PC-3 (cell line): ENCODE data around the gene UBE2E1. TPM values are rescaled to one million over a fixed set of nuclear protein-coding genes. Genes with fewer than 3 reads are reported as not detected.

Experiments used
- ATAC-seq: fragments of 200-7000 bp; cut with Tn5 transposase; 2 replicates; pipeline ENCODE4 v1.9.1; 2020; ENCODE audit warnings: mild to moderate bottlenecking, moderate library complexity
- BruUV-seq: library from RNA; stranded (reverse); fragments of 400-500 nt; replicated peaks from 2 replicates; lab custom pipeline; 2021; lab: Mats Ljungman, UMichigan
- CTCF ChIA-PET: fragments of 300-600 bp; sonication (Branson Sonifier 250); formaldehyde crosslinking; loops from one replicate; lab custom pipeline; 2022; ENCODE audit warnings: antibody characterized with exemption; lab: Charles Lee
- POLR2A ChIA-PET: fragments of 300-600 bp; sonication (Branson Sonifier 250); formaldehyde crosslinking; loops from one replicate; lab custom pipeline; 2022; ENCODE audit warnings: antibody characterized with exemption; ENCODE audit not compliant: unreplicated experiment; lab: Charles Lee
- DNase-seq: peaks from one replicate; pipeline ENCODE4 v3.0.0-alpha.2; 2015
- H2AFZ ChIP-seq: fragments of 300-600 bp; sonication (generic); 2 replicates; pipeline ENCODE4 v1.6.0; 2016; ENCODE audit warnings: antibody characterized with exemption, low read length
- H3F3A ChIP-seq: fragments of 300-600 bp; sonication (generic); one replicate; pipeline ENCODE4 v1.6.0; 2017; ENCODE audit warnings: antibody characterized with exemption, low read length, control low read depth, mild to moderate bottlenecking; ENCODE audit not compliant: unreplicated experiment
- H3K27ac ChIP-seq: fragments of 300-600 bp; sonication (generic); 2 replicates; pipeline ENCODE4 v1.5.1; 2016; ENCODE audit warnings: mild to moderate bottlenecking, low read length
- H3K27me3 ChIP-seq: fragments of 300-600 bp; sonication (generic); 2 replicates; pipeline ENCODE4 v1.6.1; 2016; ENCODE audit warnings: low read length, mixed read lengths
- H3K36me3 ChIP-seq: fragments of 300-600 bp; sonication (generic); 2 replicates; pipeline ENCODE4 v1.6.1; 2016; ENCODE audit warnings: low read depth, mixed run types, low read length, mixed read lengths
- H3K4me1 ChIP-seq: fragments of 300-600 bp; sonication (generic); 2 replicates; pipeline ENCODE4 v1.5.1; 2016; ENCODE audit warnings: low read length; ENCODE audit not compliant: insufficient read depth
- H3K4me2 ChIP-seq: fragments of 300-600 bp; sonication (generic); 2 replicates; pipeline ENCODE4 v1.6.0; 2016; ENCODE audit warnings: low read length
- H3K4me3 ChIP-seq: fragments of 300-600 bp; sonication (generic); 2 replicates; pipeline ENCODE4 v1.5.1; 2016; ENCODE audit warnings: mild to moderate bottlenecking, low read length, mixed read lengths
- H3K79me2 ChIP-seq: fragments of 300-600 bp; sonication (generic); 2 replicates; pipeline ENCODE4 v1.6.1; 2017; ENCODE audit warnings: low read length, mixed read lengths
- H3K9ac ChIP-seq: fragments of 300-600 bp; sonication (generic); 2 replicates; pipeline ENCODE4 v1.6.0; 2016; ENCODE audit warnings: mild to moderate bottlenecking, low read length
- H3K9me2 ChIP-seq: fragments of 300-600 bp; sonication (generic); replicated peaks from 2 replicates; pipeline ENCODE4 v1.6.1; 2016; ENCODE audit warnings: mixed run types, low read length, mixed read lengths
- H3K9me3 ChIP-seq: fragments of 300-600 bp; sonication (generic); 2 replicates; pipeline ENCODE4 v1.6.1; 2016; ENCODE audit warnings: low read length, mixed read lengths
- H4K20me1 ChIP-seq: fragments of 300-600 bp; sonication (generic); 2 replicates; pipeline ENCODE4 v1.6.1; 2016; ENCODE audit warnings: low read length, mixed read lengths
- CTCF ChIP-seq: fragments of 300-600 bp; sonication (generic); conservative IDR thresholded peaks from 2 replicates; pipeline ENCODE4 v1.5.1; 2017; ENCODE audit warnings: antibody characterized with exemption, low read depth, mild to moderate bottlenecking, low read length
- EZH2 ChIP-seq: fragments of 300-600 bp; sonication (generic); IDR thresholded peaks from one replicate; pipeline ENCODE4 v1.6.1; 2017; ENCODE audit warnings: antibody characterized with exemption, mild to moderate bottlenecking, low read length; ENCODE audit not compliant: unreplicated experiment
- EZH2phosphoT487 ChIP-seq: fragments of 300-600 bp; sonication (generic); IDR thresholded peaks from 2 replicates; pipeline ENCODE4 v1.6.1; 2018; ENCODE audit warnings: mild to moderate bottlenecking, antibody characterized with exemption, low read length, borderline replicate concordance
- intact Hi-C: fragments of 100-400 bp; cut with micrococcal nuclease; formaldehyde crosslinking; loops from 2 replicates; pipeline ENCODE4 v1.9.0; 2023
- total RNA-seq: library from RNA; depleted of rRNA; stranded (reverse); fragments of >200 nt; gene quantifications from 2 replicates; pipeline ENCODE4 v1.2.3, GENCODE V29; 2014

The UBE2E1 gene
- total RNA-seq, 1 experiment from 2014 or later, result 117 TPM

DNA sequence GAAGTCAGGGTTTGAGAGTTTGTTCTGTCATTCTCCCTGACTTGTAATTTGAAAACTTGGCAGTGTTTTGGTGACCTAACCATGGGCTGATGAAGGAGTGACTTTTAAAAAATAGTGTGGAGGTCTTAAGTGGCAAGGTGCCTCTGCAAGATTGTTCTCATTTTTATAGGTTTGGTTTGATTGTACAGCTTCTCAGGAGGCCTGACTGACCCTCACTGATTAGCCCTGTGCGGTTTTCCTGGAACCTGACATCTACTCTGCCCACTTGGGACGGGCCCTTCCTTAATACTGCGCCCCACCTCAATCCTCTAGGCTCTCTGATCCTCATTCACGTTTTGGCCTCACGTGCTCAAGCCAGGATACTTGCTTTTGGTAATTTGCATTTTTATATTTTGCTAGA is 2.8 kb downstream of the UBE2E1 start:
- ATAC-seq (no peak), DNase-seq (no peak)
- Histone ChIP-seq H3K4me2 (peak overlapping the region; percentile 83), H3K9ac (peak overlapping the region; percentile 91; the same call in 1 of the 2 replicates), H3K4me3 (peak overlapping the region; percentile 90), H3F3A (no peaks in the 10 kb centered on the region), H3K9me2 (no peaks in the 10 kb centered on the region), H3K79me2 (peaks cover 72% of the 10 kb centered on the region), H3K4me1 (peaks cover 64% of the 10 kb centered on the region), H3K36me3 (peaks cover 13% of the 10 kb centered on the region; the same call in 1 of the 2 replicates), H3K9me3 (no peaks in the 10 kb centered on the region), H2AFZ (no peak overlapping the region), H3K27ac (no peak overlapping the region), H4K20me1 (peaks cover 13% of the 10 kb centered on the region), H3K27me3 (no peaks in the 10 kb centered on the region)
- CTCF ChIA-PET, result no interaction called here
- BruUV-seq, result no TSS peak
- POLR2A ChIA-PET, result interaction anchor here (0.5 to 0.7 kb wide), 3 partner anchors 109 to 153 kb away, joined by 3 to 7 read pairs (median 4); partner anchors contain the start of gene RPL15
- intact Hi-C loops, result loop anchor here (5.0 kb wide), 6 partner anchors 59 to 691 kb away; partner anchors contain the start of gene UBE2E2
- no peak for TF ChIP-seq EZH2phosphoT487
- no peak for TF ChIP-seq EZH2
- TF ChIP-seq CTCF, result no peak

DNA sequence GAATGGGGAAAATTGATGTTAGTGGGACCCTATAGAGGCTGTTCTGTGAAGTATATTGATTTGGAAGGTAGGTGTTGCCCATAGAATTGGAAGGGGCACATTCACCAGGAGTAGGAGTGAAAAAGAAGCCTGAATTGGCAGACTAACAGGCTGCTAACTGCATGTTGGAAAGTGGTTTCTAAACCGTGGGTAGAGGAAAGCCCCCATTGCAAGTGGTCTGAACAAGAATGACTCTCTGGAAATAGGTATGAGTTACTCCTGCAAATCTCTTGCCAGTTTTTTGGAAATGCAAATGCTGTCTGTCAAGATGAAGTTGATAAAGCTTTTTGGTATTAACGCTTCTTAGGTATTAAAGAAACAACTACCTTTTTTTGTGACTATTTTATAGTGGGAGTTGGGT is 3.5 kb downstream of the UBE2E1 start:
- Histone ChIP-seq H4K20me1 (peaks cover 19% of the 10 kb centered on the region), H3K4me3 (peak overlapping the region; percentile 90)

More for the DNA sequence above, 3.5 kb downstream of the UBE2E1 start:
- H3K4me1 ChIP-seq, result peaks cover 61% of the 10 kb centered on the region
- DNase-seq (peak; percentile 22), ATAC-seq (no peak)
- no peaks in the 10 kb centered on the region for H3K9me2 ChIP-seq
- no peaks in the 10 kb centered on the region for H3K9me3 ChIP-seq
- H2AFZ ChIP-seq, result 0 out of 2 replicates have a peak overlapping the region, but pooled peaks have one; percentile 77
- intact Hi-C loops, result loop anchor here (5.0 kb wide), 6 partner anchors 58 to 692 kb away; partner anchors contain the start of gene UBE2E2
- peak overlapping the region; percentile 83 for H3K4me2 ChIP-seq
- ChIA-PET CTCF (interaction anchor here (0.5 to 1.5 kb wide), 3 partner anchors 25 to 107 kb away, joined by 3 to 4 read pairs (median 3); no protein-coding TSS in a partner anchor), POLR2A (interaction anchor here (0.7 kb wide), 1 partner anchor 108 kb away, joined by 4 read pairs; the partner anchor contains the start of gene RPL15)
- H3K79me2 ChIP-seq, result peaks cover 80% of the 10 kb centered on the region
- TF ChIP-seq EZH2 (no peak), EZH2phosphoT487 (no peak), CTCF (no peak)
- peak overlapping the region; percentile 91 for H3K9ac ChIP-seq
- peaks cover 18% of the 10 kb centered on the region; the same call in 1 of the 2 replicates for H3K36me3 ChIP-seq
- H3F3A ChIP-seq, result no peaks in the 10 kb centered on the region
- no TSS peak for BruUV-seq
- peak overlapping the region; percentile 69 for H3K27ac ChIP-seq
- no peaks in the 10 kb centered on the region for H3K27me3 ChIP-seq
